Stimulated activated CD8-positive, alpha-beta memory T cell treated with anti-CD3 and anti-CD28 coated beads, Interleukin-2, amount 100 ng/mL, for 48 hours (primary cell): ENCODE measurements around the gene FAM187B.
"Not testable (repeated sequence)": the region's sequence is repeated elsewhere in the genome, so short reads cannot be mapped to it uniquely, and the experiment has no call there.

Experiments used
- DNase-seq, 2 donors: peaks; one replicate each; pipeline ENCODE4 v3.0.0-alpha.2; 2020; ENCODE audit warnings: low read depth in 2 of 2

Gene FAM187B

DNA sequence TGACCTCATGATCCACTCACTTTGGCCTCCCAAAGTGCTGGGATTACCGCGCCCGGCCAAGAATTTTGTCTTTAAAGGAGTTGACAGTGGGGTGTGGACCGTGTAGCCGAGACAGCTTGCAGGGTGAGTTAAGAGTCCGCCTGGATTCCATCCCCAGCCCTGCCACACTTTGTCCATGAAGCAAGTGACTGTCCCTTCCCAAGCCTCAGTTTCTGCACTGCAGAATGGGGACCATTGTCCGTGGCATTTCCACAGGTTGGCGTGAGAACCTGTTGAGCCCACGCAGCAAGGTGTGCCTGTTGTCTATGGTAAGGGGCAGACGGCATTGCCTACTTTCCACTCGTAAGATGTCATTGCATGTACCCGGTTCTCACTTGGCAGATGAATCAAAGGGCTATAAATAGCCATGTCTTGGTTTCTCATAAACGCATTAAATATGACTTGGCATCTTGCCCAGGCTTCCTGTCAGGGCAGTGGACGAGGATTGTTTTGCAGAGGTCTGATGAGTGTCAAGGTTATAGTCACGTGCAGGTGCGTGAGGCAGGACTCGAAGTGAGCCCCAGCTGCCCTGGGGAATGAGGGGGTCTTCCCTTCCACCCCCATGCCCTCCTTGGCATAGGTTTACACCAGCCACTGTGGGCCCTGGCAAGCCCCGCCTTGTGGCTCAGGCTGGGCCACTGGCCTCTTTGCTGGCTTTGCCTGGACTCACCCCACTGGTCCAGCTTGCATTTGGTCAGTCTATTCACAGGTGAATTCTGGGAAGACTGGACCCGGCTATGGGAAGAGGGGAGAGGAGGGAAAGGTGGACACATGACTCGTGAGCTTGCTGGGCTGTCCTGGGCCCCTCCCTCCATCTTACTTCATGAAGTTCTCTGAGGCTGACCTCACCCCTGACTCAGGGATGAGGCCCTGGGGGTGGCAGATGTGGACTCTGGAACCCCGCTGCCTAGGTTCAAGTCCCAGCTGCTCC lies 14.6 kb downstream of the FAM187B start:
- DNase-seq: peak; percentile 43 to 54

- no peak for DNase-seq
Observed at GRCh38 chr19:35212241-35212640, 16.3 kb downstream of the FAM187B start.

DNA sequence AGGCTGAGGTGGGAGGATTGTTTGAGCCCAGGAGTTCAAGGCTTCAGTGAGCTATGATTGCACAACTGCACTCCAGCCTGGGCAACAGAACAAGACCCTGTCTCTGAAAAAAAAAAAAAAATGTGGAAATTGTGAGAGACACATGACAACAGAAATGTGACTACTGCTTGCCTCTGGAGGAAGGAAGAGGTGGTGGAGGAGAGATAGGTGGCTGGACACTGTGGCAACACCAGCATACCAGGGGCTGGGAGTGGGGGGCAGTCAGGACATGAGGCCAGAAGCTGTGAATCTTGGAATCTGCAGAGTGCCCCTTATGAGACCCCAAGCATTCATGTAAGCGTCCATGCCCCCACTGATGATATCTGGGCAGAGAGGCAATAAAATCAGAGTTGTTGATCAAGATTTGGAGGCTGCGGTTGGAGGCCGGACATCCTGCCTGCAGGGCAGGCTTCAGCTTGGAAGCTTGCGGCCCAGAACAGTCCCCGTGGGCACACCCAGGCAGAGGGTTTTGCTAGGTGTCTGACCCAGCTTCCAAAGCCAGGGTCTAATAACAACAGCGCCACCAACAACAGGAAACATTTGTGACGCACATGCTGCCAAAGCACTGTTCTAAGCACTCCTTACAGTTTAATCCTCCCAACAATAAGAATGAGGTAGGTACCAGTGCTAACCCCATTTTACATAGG lies 16.9 kb downstream of the FAM187B start:
- DNase-seq: peak in 1 of 2 donors; percentile 38

DNA sequence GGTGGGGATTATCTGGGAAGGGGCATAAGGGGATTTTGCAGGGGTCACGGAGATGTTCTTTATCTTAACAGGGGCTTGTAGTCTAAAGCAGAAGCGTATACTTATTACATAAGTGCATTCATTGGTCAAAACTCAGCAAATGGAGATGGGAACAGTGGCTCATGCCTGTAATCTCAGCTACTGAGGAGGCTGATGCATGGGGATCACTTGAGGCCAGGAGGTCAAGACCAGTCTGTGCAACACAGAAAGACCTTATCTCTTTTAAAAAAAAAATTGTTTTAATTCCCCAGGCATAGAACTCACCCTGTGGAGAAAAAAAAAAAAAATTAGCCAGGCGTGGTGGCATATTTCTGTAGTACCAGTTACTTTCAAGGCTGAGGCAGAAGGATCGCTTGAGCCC lies 18.9 kb downstream of the FAM187B start:
- DNase-seq: no peak

GRCh38 chr19:35208121-35208520 lies 20.4 kb downstream of the FAM187B start:
- DNase-seq: no peak

- DNase-seq: no peak
Observed at GRCh38 chr19:35207391-35207871, 21.1 kb downstream of the FAM187B start.

DNA sequence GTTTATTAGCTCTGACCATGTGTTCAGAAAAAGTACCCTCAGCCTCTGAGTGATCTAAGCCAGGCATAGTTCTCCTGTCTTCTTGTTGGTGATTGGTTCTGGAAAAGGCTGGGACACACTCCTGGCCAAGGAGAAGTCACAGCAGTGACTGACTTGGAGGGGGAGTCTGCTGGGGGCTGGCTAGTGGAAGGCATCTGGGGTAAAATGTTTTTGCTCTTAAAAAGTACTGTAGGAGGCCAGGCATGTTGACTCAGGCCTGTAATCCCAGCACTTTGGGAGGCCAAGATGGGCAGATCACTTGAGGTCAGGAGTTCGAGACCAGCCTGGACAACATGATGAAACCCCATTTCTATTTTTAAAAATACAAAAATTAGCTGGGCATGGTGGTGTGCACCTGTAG lies 21.7 kb downstream of the FAM187B start:
- no peak for DNase-seq

DNA sequence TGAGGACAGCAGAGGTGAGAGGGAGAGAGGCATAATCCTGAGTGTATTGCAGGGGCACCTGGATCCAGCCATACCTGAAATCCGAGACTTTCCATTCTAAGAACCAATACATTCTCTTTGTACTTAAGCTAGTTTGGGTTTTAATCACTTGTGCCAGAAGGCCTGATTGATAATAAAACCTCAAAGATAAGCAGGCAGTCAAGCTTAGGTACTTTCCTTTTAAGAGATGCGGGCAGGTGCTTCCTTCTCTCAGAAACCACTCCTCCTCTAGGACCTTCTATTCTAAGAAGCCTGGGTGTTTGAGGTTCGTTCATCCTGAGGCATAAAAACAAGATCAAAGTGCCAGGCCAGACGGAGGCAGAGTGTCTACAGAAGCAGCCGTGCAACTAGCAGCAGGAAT lies 22.2 kb downstream of the FAM187B start:
- no peak for DNase-seq

GRCh38 chr19:35205733-35206323 lies 22.7 kb downstream of the FAM187B start:
- DNase-seq: no peak

DNA sequence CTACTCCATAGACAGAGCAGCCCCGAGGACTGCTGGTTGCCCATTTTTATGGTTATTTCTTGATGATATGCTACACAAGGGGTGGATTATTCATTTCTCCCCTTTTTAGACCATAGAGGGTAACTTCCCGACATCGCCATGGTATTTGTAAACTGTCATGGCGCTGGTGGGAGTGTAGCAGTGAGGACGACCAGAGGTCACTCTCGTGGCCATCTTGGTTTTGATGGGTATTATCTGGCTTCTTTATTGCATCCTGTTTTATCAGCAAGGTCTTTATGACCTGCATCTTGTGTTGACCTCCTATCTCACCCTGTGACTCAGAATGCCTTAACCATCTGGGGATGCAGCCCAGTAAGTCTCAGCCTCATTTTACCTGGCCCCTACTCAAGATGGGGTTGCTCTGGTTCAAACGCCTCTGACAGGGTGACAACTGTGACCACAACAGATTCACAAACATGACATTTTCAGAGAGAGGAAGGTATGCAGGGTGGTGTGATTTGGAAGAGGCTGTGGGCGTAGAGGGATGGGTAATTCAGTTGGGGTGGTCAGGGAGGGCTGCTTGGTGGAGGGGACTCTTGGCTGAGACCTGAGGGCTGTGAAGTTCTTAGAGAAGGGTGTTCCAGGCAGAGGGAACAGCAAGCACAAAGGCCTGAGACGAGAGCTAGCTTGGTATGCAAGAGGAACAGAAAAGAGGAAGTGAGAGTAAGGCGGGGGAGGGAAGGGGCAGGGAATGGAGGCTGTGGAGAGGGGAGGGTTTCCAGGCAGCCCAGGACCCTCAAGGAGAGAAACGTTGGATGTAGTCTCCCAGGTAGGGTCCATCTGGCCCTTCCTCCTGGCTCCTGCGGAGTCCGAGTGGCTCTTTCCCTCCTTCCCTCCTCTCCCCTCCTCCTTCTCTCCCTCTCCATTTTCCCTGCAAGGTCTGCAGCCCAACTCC lies 23.5 kb downstream of the FAM187B start:
- no peak for DNase-seq

GRCh38 chr19:35202722-35203688 lies 25.5 kb downstream of the FAM187B start:
- DNase-seq: no peak

- DNase-seq: no peak
Observed at GRCh38 chr19:35199481-35199880, 29.1 kb downstream of the FAM187B start.

DNA sequence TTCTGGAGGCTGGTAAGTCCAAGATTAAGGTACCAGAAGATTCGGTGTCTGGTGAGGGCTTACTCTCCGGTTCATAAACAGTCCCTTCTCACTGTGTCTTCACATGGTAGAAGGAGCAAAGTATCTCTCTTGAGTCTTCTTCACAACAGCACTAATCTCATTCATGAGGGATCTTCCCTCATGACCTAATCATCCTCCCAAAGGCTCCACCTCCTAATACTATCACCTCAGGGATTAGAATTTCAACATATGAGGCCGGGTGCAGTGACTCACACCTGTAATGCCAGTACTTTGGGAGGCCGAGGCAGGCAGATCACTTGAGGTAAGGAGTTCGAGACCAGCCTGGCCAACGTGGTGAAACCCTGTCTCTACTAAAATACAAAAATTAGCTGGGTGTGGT lies 31.7 kb downstream of the FAM187B start:
- DNase-seq: not testable (repeated sequence)

- no peak for DNase-seq
Observed at GRCh38 chr19:35195830-35196229, 32.7 kb downstream of the FAM187B start.

DNA sequence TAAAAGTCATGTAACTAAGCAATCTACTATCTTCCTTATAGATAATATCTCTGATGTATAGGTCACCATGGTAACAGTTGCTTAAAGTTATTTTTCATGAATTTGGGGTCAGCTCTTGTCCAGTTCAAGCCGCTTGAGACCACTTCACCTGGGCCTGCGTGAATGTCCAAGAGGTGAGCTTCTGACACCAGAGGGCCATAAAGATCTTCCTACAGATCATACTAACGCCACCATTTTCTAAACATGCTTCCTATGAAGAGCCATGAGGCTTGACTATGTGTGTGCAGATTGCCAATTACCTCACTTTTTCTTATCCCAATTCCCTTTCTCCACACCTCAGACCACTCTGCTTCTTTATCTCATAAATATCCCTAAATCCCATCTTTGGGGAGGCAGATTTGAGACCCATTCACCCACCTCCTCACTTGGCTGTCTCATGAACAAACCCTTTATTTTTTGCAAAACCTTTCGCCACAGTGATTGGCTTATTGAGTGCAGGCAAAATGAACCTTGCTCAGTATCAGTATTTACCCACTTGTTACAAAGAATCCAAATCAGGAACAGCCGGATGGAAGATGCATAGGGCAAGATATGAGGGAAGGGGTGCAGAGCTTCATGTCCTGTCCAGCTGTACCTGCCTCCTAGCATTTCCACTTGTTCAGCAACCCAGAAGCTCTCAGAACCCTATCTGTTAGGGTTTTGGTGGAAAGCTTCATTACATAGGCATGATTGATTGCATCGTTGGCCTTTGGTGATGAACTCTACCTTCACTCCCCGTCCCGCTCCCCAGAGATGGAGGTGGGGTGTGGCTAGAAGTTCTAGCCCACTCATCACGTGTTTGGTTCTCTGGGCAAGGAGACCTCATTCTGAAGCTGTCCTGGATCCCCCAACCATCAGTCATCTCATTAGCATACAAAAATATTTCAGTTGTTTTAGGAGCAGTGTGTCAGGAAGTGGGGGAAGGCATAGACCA lies 34.2 kb downstream of the FAM187B start:
- no peak for DNase-seq

GRCh38 chr19:35184884-35185283 lies 43.7 kb downstream of the FAM187B start:
- DNase-seq: no peak

DNA sequence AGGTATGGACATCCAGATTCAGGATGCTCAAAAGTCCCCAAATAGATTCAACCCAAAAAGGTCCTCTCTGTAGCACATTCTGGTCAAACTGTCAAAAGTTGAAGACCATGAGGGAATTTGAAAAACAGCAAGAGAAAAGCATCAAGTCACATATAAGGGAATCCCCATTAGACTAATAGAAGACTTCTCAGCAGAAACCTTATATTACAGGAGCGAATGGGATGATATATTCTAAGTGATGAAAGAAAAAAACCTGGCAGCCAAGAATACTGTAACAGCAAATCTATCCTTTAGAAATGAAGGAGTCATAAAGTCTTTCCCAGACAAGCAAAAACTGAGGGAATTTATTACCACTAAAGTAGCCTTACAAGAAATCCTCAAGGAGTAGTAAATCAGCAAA lies 44.3 kb downstream of the FAM187B start:
- DNase-seq: no peak

GRCh38 chr19:35181387-35181786 lies 47.2 kb downstream of the FAM187B start:
- no peak for DNase-seq

- no peak for DNase-seq
Observed at GRCh38 chr19:35179830-35180229, 48.7 kb downstream of the FAM187B start.
